HL-60 (cell line): ENCODE data around the gene PRMT1.

Experiments used
- DNase-seq, 2 experiments: peaks; one replicate each; pipeline ENCODE4 v3.0.0-alpha.2; 2010 to 2020; ENCODE audit warnings: low read depth in 1 of 2, low spot score in 1 of 2
- H3K27ac ChIP-seq: fragments of 250-450 bp; sonication (Bioruptor Pico); replicated peaks from 2 replicates; pipeline ENCODE4 v1.5.1; 2020; ENCODE audit warnings: mild to moderate bottlenecking, moderate library complexity
- H3K27me3 ChIP-seq: fragments of 250-450 bp; sonication (Bioruptor Pico); 2 replicates; pipeline ENCODE4 v1.5.1; 2021; ENCODE audit warnings: mild to moderate bottlenecking, moderate library complexity; ENCODE audit not compliant: insufficient read depth, poor library complexity, severe bottlenecking
- H3K4me3 ChIP-seq: replicated peaks from 2 replicates; pipeline ENCODE4 v1.5.1; 2011; ENCODE audit warnings: mild to moderate bottlenecking, control low read depth, low read length; ENCODE audit not compliant: insufficient read depth
- CTCF ChIP-seq: IDR thresholded peaks from one replicate; pipeline ENCODE4 v1.5.1; 2011; ENCODE audit warnings: low read length, control low read depth, inconsistent platforms; ENCODE audit not compliant: insufficient read depth
- GABPA ChIP-seq: IDR thresholded peaks from 2 replicates; pipeline ENCODE4 v1.6.1; 2012; ENCODE audit warnings: low read depth
- POLR2AphosphoS5 ChIP-seq: IDR thresholded peaks from 2 replicates; pipeline ENCODE4 v1.6.1; 2012; ENCODE audit warnings: low read depth
- REST ChIP-seq: IDR thresholded peaks from 2 replicates; pipeline ENCODE4 v1.6.1; 2012; ENCODE audit warnings: low read depth; ENCODE audit not compliant: insufficient replicate concordance
- SPI1 ChIP-seq: IDR thresholded peaks from 2 replicates; pipeline ENCODE4 v1.6.1; 2012; ENCODE audit warnings: low read depth, mild to moderate bottlenecking, borderline replicate concordance

Gene PRMT1

GRCh38 chr19:49687150-49687549 is 10.1 kb downstream of the PRMT1 start:
- Histone ChIP-seq H3K27ac (no peak overlapping the region), H3K4me3 (no peak overlapping the region), H3K27me3 (no peaks in the 10 kb centered on the region)
- DNase-seq, result no peak
- TF ChIP-seq SPI1 (no peak), CTCF (no peak), REST (no peak), POLR2AphosphoS5 (no peak), GABPA (no peak)

GRCh38 chr19:49687566-49688316 is 10.7 kb downstream of the PRMT1 start:
- Histone ChIP-seq H3K27ac (no peak overlapping the region), H3K27me3 (no peaks in the 10 kb centered on the region), H3K4me3 (no peak overlapping the region)
- TF ChIP-seq GABPA, result no peak
- no peak for TF ChIP-seq REST
- peak; percentile 88 for TF ChIP-seq SPI1
- no peak for TF ChIP-seq CTCF
- TF ChIP-seq POLR2AphosphoS5, result peak; percentile 8; the same call in 1 of the 2 replicates
- DNase-seq, result peak in 1 of 2 experiments; percentile 55

- no peak for TF ChIP-seq SPI1
- no peak for TF ChIP-seq CTCF
- TF ChIP-seq GABPA, result no peak
- no peak for TF ChIP-seq REST
- no peak; the same call in 1 of the 2 replicates for TF ChIP-seq POLR2AphosphoS5
- Histone ChIP-seq H3K4me3 (no peak overlapping the region), H3K27ac (no peak overlapping the region), H3K27me3 (no peaks in the 10 kb centered on the region)
- no peak for DNase-seq
These were observed 11.6 kb downstream of the PRMT1 start for GRCh38 chr19:49688531-49689132.
